GM12865 (cell line): ENCODE measurements around the gene EFEMP1.

ENCODE experiments used
- DNase-seq: peaks from one replicate; pipeline ENCODE4 v3.0.0; 2010; ENCODE audit warnings: low read depth
- H3K4me3 ChIP-seq: 2 replicates; pipeline ENCODE4 v1.5.1; 2011; ENCODE audit warnings: mild to moderate bottlenecking, low read depth, low read length, control low read depth
- TF ChIP-seq, protein P1 (sequence below): IDR thresholded peaks from 2 replicates; pipeline ENCODE4 v1.5.1; 2011; ENCODE audit warnings: low read length, control low read depth, low read depth, inconsistent platforms; ENCODE audit not compliant: insufficient read depth; ENCODE audit errors: missing control alignments

Gene EFEMP1, protein sequence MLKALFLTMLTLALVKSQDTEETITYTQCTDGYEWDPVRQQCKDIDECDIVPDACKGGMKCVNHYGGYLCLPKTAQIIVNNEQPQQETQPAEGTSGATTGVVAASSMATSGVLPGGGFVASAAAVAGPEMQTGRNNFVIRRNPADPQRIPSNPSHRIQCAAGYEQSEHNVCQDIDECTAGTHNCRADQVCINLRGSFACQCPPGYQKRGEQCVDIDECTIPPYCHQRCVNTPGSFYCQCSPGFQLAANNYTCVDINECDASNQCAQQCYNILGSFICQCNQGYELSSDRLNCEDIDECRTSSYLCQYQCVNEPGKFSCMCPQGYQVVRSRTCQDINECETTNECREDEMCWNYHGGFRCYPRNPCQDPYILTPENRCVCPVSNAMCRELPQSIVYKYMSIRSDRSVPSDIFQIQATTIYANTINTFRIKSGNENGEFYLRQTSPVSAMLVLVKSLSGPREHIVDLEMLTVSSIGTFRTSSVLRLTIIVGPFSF

DNA sequence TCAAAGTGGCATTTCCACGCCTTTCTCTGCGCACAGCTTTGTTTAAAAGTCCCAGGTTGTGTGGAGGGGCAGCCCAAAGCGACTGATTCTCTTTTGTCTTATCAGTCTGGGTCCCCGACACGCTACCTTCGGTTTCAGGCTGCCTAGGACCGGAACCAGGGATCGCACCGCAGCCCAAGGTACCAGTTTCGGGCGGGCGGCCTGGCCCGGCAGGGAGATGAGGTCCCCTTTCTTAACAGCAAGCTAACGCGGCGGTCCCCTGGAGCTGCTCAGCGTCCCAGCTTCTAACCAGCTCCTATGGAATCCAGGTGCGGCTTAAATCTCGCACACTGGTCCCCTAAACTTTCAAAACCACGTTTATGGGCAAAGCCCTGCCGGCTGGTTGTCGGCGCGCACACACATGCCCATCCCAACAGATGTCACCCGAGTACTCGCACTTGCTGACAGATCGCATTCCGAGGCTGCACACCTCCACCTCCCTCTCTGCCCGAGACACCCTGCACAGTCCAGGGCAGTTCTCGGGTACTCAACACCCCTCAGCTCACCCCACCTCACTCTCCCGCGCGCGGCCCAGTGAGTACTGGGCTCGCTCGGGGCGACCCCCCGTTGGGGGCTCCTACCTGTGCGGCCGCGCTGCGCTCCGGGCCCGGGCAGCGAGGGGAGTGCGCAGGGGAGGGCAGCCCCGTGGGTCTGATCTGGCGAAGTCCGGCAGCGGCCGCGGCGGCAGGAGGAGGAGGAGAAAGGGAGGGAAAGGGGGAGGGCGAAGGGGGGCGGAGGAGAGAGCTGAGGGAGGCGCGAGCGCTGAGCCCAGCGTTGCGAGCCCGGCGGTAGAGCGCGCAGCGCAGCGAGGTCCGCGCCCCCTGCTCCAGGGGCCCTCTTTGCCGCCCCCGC, at the start of gene EFEMP1:
TSS of gene EFEMP1 (minus strand) at position 692 of the 891 bp plus-strand sequence. CDS start 1,342 bp downstream, outside the sequence.
- TF ChIP-seq, protein P1, sequence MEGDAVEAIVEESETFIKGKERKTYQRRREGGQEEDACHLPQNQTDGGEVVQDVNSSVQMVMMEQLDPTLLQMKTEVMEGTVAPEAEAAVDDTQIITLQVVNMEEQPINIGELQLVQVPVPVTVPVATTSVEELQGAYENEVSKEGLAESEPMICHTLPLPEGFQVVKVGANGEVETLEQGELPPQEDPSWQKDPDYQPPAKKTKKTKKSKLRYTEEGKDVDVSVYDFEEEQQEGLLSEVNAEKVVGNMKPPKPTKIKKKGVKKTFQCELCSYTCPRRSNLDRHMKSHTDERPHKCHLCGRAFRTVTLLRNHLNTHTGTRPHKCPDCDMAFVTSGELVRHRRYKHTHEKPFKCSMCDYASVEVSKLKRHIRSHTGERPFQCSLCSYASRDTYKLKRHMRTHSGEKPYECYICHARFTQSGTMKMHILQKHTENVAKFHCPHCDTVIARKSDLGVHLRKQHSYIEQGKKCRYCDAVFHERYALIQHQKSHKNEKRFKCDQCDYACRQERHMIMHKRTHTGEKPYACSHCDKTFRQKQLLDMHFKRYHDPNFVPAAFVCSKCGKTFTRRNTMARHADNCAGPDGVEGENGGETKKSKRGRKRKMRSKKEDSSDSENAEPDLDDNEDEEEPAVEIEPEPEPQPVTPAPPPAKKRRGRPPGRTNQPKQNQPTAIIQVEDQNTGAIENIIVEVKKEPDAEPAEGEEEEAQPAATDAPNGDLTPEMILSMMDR: no peak
- H3K4me3 ChIP-seq: peak within 1 kb of the TSS; percentile 13
- DNase-seq: peak; percentile 74

DNA sequence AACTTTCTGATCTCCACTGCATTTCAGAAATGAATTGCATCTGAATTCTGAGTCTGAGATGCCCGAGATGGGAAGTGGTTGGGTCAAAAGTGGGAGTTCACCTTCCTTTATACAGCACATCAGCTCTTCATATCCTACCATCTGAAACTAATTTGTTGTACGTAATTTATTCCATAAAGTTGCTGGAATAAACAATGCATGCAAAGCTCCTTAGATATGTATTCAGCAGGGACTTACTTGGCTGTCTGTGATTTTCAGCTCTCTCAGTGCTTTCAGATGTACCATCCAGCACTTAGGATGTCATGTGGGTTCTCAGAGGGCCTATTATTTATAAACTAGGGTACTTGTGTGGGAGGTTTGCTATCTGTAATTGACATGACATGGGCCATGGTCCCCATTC, 46.9 kb upstream of the EFEMP1 start:
- TF ChIP-seq, protein P1: no peak
- no peak for DNase-seq
- no peak overlapping the region for H3K4me3 ChIP-seq

DNA sequence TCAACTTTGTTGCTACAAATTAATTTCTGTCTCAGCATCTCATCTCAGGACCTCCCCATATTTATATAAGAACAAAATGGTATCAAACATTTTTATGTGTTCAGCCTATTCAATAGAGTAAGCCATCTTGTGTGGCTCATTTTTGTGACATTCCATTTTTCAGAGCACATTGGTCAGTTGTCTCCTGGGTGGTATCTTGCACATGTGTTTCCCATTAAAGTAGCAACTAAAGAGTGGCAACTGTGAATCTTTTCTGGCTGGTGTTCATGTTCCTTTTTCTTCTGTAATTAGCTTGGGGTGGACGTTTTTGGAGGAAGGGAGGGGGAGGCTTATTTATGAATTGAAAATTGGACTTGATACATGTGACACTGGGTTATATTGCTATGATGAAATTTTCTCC, 45.4 kb upstream of the EFEMP1 start:
- no peak for DNase-seq
- TF ChIP-seq, protein P1: no peak

DNA sequence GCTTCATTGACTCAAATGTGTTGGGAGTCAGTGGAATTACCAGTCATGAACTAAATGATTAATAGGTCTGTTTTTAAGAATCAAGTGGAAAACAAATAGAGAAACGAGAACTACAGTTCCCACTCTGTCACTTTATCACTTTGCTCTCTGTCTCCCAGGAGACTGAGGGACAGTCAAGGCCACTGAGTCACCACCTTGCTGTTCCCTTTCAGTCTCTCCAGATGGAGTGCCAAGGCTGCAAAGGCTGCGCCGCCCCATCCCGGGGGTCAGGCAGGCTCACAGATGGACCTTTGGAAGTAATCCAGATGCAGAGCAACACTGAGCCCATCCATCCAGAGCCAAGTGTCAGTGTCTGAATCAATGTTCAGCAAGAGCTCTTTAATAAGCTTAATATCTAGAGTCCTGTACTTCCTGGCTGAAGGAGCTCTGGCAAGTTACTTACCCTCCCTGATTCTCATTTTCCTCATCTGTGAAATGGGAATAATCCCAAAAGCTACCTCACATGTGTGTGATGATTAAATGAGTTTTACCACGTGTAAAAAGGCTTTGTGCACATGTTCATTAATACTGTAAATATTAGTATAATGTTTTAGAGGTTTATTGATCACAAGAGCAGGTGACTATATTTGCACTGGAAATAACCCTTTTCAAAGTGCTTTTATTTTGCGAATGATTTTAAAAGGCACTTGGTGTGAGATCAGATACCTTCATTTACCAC, 43.0 kb upstream of the EFEMP1 start:
- H3K4me3 ChIP-seq: no peak overlapping the region
- no peak for DNase-seq
- TF ChIP-seq, protein P1: no peak

More for the DNA sequence above, 45.4 kb upstream of the EFEMP1 start:
- no peak overlapping the region for H3K4me3 ChIP-seq

DNA sequence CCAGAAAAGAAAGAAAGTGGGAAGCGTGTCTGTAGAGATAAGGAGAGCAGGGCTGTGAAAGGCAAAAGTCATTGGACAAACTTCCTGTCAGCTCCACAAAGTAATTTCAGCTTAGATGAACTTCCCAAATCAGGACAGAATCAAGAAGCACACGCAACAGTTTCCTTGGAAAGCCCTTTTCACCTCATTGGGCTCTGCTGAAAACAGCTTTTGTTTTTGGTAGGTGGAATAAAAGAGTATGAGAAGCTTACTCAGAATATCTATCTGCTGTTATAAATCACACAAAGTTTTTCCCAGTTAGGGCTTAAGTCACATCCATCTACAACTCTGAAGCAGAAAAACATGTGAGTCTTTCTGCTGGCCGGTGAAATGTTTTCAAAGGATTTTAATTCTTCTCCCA, 42.4 kb upstream of the EFEMP1 start:
- DNase-seq: no peak
- no peak overlapping the region for H3K4me3 ChIP-seq
- TF ChIP-seq, protein P1: no peak

DNA sequence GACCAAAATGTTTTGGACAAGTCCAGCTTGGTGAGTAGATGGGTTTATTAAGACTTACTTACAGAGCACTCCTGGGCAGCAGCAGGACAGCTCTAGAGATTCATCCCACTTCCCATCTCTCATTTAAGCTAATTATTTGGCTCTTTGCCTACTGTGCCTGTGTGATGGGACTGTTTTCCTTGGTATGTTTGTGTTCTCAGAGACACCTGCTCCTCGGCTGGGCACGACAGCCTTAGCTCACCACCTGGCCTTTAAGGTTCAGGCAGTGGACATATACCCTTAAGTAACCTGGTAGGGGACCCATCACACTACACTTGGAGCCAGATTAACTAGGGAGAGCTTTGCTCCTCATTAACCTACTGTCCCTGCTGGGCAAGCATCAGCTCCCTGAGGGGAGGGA, 41.7 kb upstream of the EFEMP1 start:
- TF ChIP-seq, protein P1: no peak
- no peak overlapping the region for H3K4me3 ChIP-seq
- no peak for DNase-seq
